Eye (tissue), 1 donor: ENCODE results near the gene PUSL1.

Source experiments
- DNase-seq: peaks from one replicate; pipeline ENCODE4 v3.0.0-alpha.2; 2015

Gene PUSL1

GRCh38 chr1:1280782-1281481 lies 27.5 kb upstream of the PUSL1 start:
- no peak for DNase-seq

GRCh38 chr1:1281533-1282321 lies 26.7 kb upstream of the PUSL1 start:
- DNase-seq = no peak

GRCh38 chr1:1282998-1283397 lies 25.4 kb upstream of the PUSL1 start:
- no peak for DNase-seq

GRCh38 chr1:1283821-1284220 lies 24.6 kb upstream of the PUSL1 start:
- peak; percentile 24 for DNase-seq

GRCh38 chr1:1284221-1285101 lies 23.9 kb upstream of the PUSL1 start:
- DNase-seq = no peak

- DNase-seq = no peak
Observed at GRCh38 chr1:1285102-1285571, 23.3 kb upstream of the PUSL1 start.

GRCh38 chr1:1285611-1286311 lies 22.6 kb upstream of the PUSL1 start:
- peak; percentile 16 for DNase-seq

- DNase-seq = no peak
Observed at GRCh38 chr1:1286313-1287261, 21.8 kb upstream of the PUSL1 start.

- DNase-seq = no peak
Observed at GRCh38 chr1:1287288-1288110, 20.9 kb upstream of the PUSL1 start.

GRCh38 chr1:1290238-1290731 lies 18.1 kb upstream of the PUSL1 start:
- DNase-seq = peak; percentile 46

- DNase-seq = peak; percentile 32
Observed at GRCh38 chr1:1291023-1291528, 17.3 kb upstream of the PUSL1 start.

- DNase-seq = peak; percentile 79
Observed at GRCh38 chr1:1291548-1292441, 16.6 kb upstream of the PUSL1 start.

- DNase-seq = no peak
Observed at GRCh38 chr1:1292442-1292779, 16.0 kb upstream of the PUSL1 start.

GRCh38 chr1:1292851-1293250 lies 15.5 kb upstream of the PUSL1 start:
- DNase-seq = no peak

GRCh38 chr1:1293263-1294249 lies 14.8 kb upstream of the PUSL1 start:
- DNase-seq = peak; percentile 31

GRCh38 chr1:1294250-1294890 lies 14.0 kb upstream of the PUSL1 start:
- DNase-seq = no peak
